Stimulated activated CD4-positive, alpha-beta T cell treated with anti-CD3 and anti-CD28 coated beads, Interleukin-4, amount 100 ng/mL, for 4 hours (primary cell): ENCODE measurements around the gene GRXCR2.
"Not testable (repeated sequence)": the region's sequence is repeated elsewhere in the genome, so short reads cannot be mapped to it uniquely, and the experiment has no call there.

ENCODE experiments used
- DNase-seq, 2 experiments: peaks; one replicate each; pipeline ENCODE4 v3.0.0-alpha.2; 2020

Gene GRXCR2

DNA sequence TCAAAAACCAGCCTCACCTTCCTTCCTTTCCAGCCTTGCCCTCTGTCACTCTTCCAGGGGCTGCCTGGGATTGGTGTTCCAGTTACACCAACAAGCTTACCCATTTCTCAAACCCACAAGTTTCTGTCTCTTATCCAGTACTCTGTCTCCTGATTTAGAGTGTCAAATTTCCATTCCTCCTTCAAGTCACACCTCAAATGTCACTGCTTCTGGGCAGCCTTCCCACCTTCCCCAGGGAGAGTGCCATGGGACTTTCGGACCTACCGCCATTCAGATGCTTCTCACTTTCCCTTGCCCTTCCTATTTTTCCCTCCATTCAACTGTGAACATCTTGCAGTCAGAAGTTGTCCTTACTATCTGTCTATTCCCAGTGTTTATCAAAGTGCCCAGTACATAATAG, 2.0 kb upstream of the GRXCR2 start:
- no peak for DNase-seq

- no peak for DNase-seq
These were observed 328 bp downstream of the GRXCR2 start for GRCh38 chr5:145872486-145872885.

- DNase-seq = no peak
These were observed 3.1 kb downstream of the GRXCR2 start for GRCh38 chr5:145869753-145870152.

GRCh38 chr5:145867806-145868205, 5.0 kb downstream of the GRXCR2 start:
- DNase-seq = no peak

DNA sequence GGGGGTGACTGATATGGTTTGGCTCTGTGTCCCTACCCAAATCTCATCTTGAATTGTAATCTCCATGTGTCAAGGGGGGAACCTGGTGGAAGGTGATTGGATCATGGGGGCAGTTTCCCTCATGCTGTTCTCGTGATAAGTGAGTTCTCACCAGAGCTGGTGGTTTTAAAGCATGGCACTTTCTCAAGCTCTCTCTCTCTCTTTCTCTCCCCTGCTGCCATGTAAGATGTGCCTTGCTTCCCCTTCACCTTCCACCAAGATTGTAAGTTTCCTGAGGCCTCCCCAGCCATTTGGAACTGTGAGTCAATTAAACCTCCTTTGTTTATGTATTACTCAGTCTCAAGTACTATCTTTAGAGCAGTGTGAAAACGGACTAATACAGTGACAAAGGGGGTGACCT, 8.4 kb downstream of the GRXCR2 start:
- not testable (repeated sequence) for DNase-seq

- DNase-seq = no peak
These were observed 9.8 kb downstream of the GRXCR2 start for GRCh38 chr5:145863003-145863402.

DNA sequence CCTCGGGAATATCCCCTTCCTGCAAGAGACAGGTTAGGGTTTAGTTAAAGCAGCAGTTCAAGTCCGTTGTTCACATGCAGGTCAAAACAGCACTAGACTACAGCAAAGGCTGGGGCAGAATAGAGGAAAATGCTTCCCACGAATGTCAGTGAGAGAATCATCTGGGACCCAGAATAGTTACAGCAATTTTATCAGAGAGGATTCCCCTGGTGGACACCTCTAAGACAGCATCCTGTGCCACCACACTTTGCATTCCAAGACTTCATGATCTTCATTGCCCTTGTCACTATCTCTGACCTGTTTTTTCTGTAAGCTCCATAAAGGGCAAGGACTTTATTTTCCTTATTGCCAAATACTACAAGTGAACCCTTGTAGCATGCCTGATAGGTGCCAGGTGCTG, 12.9 kb downstream of the GRXCR2 start:
- DNase-seq = no peak

DNA sequence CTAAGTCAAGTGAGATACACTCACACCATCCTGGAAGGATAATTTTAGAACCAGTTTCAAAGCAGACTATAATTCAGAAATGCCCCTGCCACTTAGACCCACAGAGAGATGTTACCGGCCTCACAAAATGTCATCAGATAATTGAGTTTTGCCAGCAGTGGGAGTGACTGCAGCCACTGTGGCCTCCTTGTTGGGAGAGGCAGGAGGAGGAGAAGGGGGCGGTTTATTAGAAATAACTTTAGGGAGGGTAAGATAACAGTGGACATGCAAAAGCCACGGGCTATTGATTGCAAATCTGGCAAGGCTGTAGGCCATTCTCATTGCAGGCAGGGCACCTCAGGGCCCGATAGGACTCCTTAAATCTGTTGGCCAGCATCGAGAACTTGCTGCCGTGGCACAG, 13.4 kb downstream of the GRXCR2 start:
- DNase-seq = no peak

- DNase-seq = no peak
These were observed 13.9 kb downstream of the GRXCR2 start for GRCh38 chr5:145858959-145859358.

GRCh38 chr5:145856285-145856818, 16.5 kb downstream of the GRXCR2 start:
- DNase-seq = peak; percentile 9 to 12

GRCh38 chr5:145855763-145856267, 17.0 kb downstream of the GRXCR2 start:
- DNase-seq = no peak

- no peak for DNase-seq
These were observed 18.1 kb downstream of the GRXCR2 start for GRCh38 chr5:145854651-145855258.

DNA sequence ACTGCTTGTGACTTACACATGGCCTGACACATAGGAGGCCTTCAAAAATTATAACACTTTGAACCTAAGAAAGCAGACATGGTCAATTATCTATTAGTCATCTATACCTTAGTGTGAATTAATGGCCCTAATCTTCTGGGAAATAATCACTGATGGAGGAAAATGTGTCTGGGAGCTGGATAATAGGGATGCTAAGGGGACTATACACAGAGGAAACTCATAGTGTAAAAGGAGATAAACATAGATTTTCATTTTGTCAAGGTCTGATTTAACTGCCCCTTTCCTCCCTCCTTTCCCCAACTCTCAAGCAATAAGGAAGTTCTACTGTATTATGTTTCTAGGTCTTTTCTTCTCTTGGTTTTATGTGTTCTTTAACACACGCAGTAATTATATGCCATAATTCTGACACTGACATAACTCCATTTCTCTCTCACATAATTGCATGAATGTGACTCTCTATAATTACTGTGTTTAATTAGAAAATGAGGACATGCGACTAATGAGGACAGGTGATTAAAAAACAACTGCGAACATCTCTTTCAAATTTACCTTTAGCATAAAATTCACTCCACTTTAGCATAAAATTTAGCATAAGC, 18.9 kb downstream of the GRXCR2 start:
- DNase-seq = no peak

GRCh38 chr5:145852990-145853389, 19.8 kb downstream of the GRXCR2 start:
- DNase-seq = no peak

- DNase-seq = no peak
These were observed 24.0 kb downstream of the GRXCR2 start for GRCh38 chr5:145848854-145849253.

DNA sequence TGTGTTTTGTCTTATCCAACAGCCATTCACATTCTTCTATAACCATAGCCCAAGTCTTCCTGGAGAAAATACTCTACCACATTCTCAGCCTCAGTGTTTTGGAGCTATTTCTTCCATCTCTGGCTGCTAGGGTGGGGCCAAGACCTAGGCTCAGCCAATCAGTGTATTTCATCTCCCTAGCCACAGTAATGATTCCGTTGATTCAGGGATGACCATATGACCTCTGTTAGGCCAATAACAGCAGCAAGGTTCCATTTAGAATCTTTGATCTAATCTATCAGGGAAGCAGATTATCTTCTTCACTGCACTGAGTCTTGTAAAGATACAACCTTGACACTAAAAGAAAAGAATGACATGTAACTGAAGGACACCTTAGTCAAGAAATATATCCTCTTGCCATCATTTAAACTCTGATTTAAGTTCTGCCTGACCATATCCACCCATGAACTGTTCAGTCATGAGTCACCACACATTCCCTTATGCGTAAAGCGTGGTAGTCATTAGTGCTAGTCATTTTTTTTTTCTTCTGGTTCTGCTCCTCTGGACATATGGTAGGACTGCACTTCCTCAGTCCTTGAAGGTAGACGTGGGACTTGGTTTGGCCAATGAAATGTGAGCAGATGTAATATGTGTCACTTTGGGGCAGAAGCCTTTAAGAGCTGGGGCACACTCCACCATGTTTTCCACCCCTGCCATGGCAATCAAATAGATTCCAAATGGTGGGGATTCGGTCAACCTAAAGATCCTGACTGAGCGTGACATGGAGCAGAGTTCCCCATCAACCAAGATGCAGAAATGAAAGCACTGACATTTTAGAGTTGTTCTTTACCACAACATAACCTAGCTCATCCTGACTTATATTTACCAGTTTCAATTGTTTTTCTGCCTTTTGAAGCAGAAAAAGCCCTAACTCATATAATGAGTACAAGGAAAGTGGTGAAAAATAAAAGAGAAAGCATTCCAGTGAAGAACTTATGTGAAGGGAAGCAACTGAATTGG, 25.0 kb downstream of the GRXCR2 start:
- no peak for DNase-seq

DNA sequence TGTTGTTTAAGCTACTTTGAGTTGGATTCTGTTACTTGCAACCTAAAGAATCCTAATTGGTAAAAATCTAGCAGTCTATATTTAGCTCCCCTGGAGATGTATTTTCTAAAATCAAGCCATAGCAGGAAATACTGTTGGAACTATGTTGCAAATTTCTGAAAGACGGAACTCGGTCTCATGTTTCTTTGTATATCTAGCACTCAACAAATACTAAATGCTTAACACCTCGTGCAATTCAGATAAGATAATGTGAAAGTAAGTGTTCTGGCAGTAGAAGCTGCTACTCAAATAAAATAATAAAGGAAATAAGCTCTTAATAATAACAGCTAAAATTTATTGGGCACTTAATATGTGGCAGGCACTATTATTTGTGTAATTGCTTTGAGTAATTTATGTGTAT, 26.7 kb downstream of the GRXCR2 start:
- no peak for DNase-seq

DNA sequence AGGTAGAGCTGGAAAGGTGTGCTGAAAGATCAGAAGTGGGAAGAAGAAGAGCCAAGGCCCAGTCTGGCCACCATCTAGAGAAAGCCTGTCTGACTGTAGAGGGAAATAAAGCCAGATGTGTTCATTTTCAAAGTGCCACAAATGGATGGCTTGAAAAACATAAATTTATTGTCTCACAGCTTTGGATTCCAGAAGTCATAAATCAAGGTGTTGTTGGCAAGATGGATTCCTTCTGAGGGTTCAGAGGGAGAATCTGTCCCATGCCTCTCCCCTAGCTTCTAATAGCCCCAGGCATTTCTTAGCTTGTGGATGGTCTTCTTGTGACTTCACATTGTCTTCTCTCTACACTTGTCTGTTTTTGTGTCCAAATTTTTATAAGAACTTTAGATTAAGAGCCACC, 31.5 kb downstream of the GRXCR2 start:
- no peak for DNase-seq

DNA sequence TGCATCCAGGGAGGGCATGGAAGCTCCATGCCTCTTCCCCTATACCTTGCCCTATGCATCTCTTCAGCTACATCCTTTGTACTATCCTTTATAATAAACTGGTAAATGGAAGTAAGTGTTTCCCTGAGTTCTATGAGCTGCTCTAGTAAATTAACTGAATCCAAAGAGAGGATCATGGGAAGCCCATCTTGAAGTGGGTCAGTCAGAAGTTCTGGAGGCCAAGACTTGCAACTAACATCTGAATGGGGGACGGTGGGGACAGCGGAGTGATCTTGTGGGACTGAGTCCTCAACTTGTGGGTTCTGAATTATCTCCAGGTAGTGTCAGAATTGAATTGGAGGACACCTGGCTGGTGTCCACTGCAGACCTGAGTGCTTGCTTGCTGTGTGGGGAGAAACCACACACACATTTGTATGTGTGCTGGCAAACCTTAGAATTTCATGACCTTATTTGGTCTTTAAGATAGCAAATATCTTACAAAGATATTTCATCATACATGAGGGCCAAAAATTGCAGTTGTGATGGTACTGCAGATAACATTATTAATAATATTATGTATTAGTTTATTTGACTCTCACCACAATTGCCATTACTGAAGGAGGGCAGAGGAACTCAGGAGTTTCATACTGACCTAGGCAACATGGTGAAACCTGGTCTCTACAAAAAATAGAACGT, 32.2 kb downstream of the GRXCR2 start:
- DNase-seq = no peak

DNA sequence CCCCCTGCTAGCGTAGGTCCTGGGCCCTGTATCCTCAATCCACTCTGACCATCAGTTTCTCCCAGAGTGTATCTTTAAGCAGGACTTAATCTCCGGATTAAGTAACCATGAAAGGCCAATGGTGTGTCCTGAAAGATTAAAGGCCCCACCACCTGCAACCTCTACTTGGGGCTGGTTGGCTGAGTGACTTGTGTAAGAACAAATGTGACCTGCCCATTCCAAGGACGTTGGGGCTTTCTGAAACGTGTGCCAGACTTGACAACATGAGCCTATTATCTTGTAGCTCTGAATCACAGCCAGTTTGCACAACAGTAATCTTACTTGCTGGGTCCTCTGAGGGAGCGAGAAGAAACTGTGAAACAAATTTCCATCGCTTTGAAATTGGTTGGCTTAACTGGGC, 34.5 kb downstream of the GRXCR2 start:
- DNase-seq = no peak

- DNase-seq = not testable (repeated sequence)
These were observed 36.6 kb downstream of the GRXCR2 start for GRCh38 chr5:145836241-145836640.

DNA sequence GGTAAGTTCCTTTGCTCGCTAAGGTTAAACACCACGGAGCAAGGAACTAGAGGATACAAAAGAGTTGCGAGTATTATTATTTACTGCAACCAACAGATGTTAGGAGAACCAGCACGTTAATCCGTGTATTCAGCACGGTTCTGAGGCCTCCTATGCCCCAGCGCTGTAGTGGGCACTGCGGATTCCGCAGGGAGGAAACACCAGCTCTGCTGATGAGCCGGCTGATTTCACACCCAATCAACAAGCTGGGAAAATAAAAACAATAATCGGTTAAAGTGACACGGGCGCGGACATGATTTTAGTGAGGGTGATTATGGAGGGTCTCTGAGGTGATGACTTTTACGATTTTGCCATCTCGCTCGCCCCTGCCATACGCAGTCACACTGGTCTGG, 37.0 kb downstream of the GRXCR2 start:
- DNase-seq = no peak
